HG03342 (cell line): ENCODE measurements around the gene CLDN14.
"Not testable (repeated sequence)": the region's sequence is repeated elsewhere in the genome, so short reads cannot be mapped to it uniquely, and the experiment has no call there.

Source experiments
- ATAC-seq: cut with Tn5 transposase; IDR thresholded peaks from one replicate; pipeline ENCODE4 v1.9.1; 2021; ENCODE audit warnings: mild to moderate bottlenecking, moderate library complexity; ENCODE audit not compliant: unreplicated experiment

The CLDN14 gene

DNA sequence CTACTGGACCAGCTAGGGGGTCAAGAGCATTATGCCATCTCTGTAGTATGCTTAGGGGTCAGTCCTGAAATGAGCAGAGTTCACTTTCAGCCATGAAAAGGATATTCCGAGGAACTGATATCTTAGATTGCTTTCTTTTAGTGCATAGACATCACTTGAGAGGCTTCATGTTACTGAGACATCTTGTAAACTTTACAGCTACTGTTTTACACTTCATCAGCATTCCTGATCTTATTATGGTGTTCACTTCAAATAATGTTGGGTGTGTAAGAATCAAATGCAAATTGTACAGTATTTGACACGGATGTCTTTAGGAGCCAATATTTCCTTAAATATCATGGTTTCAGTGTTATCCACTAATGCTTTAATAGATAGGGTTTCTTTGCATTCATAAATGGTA lies 22.4 kb upstream of the CLDN14 start:
- ATAC-seq = no peak

GRCh38 chr21:36501589-36501892 lies 21.6 kb upstream of the CLDN14 start:
- ATAC-seq = no peak

DNA sequence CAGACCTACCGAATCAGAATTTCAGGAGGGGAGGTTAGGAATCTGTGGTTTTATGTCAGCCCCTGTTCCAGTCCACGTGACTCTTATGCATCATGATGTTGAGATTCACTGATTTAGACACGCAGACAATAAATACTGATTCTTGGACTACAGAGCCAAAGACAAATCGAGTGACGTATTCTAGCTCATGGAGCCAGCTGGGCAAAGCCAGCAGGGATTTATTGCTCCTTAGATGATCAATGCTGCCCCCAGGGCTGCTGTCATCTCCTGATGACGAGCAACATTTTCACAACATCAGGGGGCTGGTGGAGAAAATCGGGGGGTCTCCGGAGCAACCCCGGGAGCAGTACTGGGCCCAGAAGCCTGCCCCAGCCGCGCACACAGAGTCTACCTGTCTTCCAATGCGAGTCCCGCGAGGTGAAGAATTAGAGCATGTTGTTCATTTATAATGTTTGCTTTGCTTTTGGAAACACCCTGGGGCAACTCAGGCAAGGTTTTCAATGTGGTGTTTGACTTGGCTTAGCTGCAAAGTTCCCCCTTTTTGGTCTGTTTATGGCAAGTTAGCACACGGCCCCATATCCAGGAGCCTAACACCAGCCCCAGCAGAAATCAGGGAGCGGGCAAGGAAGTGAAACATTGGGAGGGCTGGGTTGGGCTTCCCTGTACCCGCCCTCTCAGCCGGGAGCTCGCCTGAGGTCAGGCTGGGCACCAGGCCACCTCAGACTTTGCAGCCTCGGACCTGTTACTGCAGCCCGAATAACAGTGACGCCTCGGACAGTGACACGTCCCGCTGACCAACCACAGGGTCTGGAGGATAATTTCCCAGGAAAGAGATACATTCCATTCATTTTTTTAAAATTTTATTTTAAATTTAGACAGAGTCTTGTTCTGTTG lies 19.9 kb upstream of the CLDN14 start:
- no peak for ATAC-seq

DNA sequence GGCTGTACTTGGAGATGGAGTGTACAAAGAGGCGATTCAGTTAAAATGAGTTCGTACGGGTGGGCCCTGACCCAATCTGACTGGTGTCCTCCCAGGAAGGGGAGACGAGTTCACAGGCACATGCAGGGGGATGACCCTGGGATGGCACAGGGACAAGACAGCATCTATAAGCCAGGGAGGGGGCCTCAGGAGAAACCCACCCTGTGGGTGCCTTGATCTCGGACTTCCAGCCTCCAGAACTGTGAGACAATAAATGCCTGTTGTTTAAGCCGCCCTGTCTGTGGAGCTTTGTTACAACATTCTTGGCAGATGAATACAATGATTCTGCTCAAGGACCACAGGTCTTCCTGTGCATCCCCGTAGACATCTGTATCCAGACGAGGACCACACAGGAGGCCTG lies 14.6 kb upstream of the CLDN14 start:
- no peak for ATAC-seq

DNA sequence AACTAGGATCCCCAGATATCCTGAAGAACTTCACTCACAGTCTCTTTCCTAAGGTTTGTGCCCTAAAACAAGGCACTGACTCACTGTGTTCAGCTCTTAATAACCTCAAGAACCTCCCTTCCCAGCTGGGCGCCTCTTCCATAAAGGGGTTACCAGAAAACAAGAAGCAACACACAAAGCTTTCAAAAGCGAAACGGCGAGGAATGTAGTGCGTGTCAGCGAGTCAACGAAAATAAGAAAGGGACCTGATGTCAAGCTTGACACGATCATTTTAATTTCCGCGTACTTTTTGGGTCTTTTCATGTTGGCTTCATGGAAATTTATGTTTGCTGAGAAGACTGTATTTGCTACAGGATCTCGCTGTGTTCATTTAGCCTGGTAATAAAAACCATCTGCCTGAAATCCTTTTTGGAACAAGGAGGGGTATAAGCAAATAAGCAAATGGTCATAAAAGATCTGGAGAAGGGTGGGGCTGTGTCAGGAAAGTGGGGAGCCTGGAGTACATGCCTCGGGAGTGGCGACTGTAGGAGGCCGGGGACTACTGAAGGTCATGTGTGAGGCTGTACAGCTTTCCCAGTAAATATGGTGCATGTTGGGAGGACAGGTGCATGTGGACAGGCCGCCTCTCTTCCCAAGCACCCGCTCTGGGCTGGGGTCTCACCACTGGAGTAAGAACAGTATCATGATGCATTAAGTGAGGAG lies 11.4 kb upstream of the CLDN14 start:
- no peak for ATAC-seq

GRCh38 chr21:36489776-36490165 lies 9.8 kb upstream of the CLDN14 start:
- no peak for ATAC-seq

DNA sequence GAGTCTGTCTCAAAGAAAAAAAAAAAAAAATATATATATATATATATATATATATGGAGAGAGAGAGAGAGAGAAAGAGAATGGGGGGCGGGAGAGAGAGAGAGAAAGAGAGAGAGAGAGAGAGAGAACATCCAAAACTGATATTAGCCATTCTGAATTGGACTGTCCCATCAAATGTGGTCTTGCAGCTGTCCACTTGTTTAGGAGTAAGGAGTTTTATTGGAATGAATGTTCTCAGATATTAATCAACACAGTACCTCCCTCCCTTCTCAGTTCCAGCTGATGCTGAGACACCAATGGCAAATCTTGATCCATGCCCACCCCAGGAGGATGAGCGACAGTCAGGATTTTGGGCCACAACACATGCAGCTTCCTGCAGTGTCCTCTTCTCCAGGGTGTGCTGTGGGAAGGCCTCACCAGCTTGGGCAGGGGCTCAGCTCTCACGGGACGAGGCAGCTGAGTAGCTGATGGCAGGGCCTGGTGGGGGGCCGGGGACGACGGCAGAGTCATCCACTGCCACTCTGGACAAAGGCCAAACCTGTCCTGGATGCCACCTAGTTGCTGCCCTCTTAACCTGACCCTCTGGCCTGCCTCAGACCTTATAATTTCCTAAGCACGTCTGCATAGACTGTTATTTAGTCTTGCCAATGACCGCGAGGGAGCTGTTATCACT lies 9.3 kb upstream of the CLDN14 start:
- ATAC-seq = no peak

DNA sequence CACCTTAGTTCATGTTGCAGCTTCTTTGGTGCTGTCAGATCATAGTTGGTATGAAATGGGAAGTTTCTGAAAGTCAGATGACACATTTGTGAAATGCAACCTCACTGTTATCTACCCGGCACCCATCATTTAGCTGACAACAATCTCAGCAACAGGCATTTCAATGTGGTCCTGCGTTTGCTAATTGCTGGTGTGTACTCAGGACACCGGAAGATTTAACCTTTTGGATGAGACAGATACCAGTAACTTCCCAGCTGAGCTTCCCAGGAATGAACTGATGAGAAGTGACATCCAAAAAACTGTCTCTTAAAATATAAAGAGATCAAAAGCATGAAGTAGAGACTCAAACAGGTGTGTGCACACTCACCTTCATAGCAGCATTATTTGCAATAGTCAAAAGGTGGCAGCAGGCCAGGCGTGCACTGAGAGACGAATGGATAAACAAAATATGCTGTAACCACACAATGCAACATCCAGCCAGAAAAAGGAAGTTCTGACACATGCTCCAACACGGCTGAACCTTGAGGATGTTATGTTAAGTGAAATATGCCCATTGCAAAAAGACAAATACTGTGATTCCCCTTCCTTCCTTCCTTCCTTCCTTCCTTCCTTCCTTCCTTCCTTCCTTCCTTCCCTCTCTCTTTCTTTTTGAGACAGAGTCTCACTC lies 7.9 kb upstream of the CLDN14 start:
- no peak for ATAC-seq

GRCh38 chr21:36486246-36486645 lies 6.3 kb upstream of the CLDN14 start:
- ATAC-seq = no peak

DNA sequence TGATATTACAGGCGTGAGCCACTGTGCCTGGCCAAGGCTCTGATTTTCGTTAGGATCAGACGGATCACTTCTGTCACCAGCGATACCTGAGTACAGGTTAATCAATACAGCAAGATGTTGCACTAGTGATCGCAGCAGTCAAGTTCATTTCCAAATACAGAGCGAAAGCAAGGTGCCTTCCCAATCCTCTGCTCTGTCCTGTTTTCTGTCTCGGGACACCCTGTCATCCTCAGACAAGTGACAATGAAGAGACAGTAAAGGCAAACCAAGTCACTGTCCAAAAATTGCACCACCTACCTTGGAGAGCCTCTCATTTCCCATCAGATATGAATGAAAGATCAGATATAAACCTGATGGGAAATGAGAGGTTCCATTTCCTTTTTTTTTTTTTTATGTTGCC lies 5.6 kb upstream of the CLDN14 start:
- no peak for ATAC-seq

- ATAC-seq = no peak
These were observed 3.2 kb upstream of the CLDN14 start for GRCh38 chr21:36483095-36483494.

DNA sequence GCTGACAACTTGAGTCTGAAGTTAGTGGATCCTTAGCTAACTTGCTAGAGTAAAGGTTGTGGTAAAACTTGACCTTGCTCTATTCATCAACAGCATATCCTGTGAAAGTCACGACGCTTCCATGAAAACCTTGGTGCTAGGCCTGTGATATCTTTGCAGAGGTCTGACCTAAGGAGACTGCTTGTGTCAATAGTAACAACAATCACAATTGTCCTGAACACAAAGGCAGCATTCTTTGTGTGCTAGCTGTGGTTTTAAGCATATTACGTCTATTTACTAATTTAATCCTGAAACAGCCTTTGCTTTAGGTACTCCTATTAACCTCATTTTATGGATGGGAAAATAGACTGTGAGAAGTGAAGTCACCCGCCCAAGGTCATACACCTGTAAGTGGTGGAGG lies 2.8 kb upstream of the CLDN14 start:
- ATAC-seq = no peak

DNA sequence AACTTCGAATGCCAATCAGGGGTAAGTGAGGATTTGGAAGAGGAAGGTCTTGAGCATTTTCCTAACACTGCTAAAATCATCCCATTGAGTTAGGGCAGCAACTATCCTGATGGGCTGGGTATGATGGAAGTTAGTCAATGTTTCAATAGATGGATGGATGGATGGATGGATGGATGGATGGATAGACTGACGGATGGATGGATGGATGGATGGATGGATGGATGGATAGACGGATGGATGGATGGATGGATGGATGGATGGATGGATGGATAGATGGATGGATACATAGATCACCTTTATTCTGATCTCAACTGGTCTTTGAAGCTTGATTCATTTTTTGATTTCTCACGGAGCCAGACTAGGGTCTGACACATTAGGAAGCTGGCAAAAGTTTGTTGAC lies 2.3 kb upstream of the CLDN14 start:
- no peak for ATAC-seq

DNA sequence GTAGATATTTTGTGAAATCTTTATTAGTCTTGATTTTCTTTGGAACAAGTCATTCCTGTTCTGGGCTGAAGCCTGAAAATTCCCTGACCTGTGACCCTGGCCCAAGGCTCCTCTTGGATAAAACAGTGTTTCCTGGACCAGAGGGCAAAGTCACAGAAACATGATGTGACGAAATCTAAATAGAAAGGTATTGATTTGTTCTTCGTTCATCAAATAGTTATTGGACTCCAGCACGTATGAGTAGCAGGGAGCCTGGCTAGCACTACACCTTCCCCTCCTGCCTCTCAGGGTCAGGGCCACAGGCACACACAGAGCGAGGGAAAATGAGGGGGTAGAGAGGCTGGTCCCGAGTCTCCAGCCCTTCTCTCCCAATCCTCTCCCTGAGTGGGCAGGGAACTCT lies 1.7 kb upstream of the CLDN14 start:
- ATAC-seq = no peak

GRCh38 chr21:36480618-36481017 lies 696 bp upstream of the CLDN14 start:
- ATAC-seq = no peak

DNA sequence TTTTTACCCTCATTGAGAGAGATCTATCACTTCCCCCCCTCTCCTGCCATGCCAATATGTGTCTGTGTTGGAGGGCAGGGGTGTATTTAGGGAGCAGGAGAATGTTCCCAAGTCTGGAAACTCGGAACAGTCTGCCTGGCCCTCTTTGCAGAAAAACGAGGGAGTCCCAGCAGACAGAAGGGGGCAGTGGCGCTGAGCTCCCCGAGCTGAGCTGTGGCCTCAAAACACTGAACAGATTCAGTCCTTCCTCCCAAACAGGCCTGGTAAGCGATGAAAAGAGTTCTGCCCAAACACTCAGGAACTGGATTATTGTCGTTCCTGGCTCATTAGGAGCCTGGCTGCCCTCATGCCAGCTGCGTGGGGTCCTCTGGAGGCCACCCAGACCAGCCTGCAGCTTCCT lies 981 bp downstream of the CLDN14 start:
- no peak for ATAC-seq

GRCh38 chr21:36478207-36478701 lies 1.7 kb downstream of the CLDN14 start:
- ATAC-seq = no peak

DNA sequence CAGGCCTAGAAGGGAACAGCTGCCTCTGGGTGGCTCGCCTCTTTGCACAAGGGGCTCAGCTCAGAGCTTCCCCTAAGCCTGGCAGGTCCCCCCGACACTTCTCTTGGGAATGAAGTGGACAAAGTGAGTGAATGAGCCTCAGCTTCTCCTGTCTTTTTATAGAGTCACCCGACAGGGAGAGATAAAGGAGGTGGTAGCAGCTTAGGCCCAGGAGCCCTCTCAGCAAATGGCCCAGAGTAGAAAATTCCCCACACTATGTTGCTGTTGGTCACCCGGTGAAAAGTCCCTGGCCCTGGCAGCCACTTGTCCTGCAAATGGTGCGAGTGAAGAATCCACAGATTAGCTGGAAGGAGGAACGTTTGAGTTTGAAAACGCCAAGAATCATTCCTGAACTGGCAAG lies 2.4 kb downstream of the CLDN14 start:
- ATAC-seq = no peak

GRCh38 chr21:36477001-36477400 lies 2.9 kb downstream of the CLDN14 start:
- no peak for ATAC-seq

- not testable (repeated sequence) for ATAC-seq
These were observed 3.4 kb downstream of the CLDN14 start for GRCh38 chr21:36476541-36476940.

DNA sequence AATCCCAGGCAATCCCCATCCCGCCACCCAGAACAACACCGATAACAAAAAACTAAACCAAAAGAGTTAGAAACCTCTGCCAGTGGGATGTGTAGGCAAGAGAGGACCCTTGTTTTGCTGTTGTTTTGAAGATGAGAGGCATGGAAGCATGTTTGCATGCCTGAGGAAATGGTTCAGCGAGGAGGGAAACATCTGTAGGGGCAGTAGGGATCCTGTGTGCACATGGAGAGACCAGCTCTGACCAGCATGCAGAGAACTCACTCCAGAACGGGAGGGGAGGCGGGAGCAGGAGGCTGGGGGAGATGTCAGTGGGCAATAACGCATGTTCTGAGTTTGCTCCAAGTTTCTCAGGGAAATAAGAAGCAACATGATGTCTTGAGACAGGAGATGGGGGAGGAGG lies 5.3 kb downstream of the CLDN14 start:
- no peak for ATAC-seq
